Smooth muscle cell (in vitro differentiated cells): ENCODE measurements around the gene CASP12. TPM values are rescaled to one million over a fixed set of nuclear protein-coding genes. Genes with fewer than 3 reads are reported as not detected.

Experiments used
- DNase-seq: peaks from one replicate; lab custom pipeline; 2025; ENCODE audit not compliant: unreplicated experiment; lab: John Stamatoyannopoulos, UW
- H2AFZ ChIP-seq: fragments of 200-600 bp; sonication (generic); 2 replicates; pipeline ENCODE4 v1.6.0; 2016; ENCODE audit warnings: antibody characterized with exemption, low read depth, mild to moderate bottlenecking
- H3F3A ChIP-seq: fragments of 200-600 bp; sonication (generic); 2 replicates; pipeline ENCODE4 v1.6.0; 2017; ENCODE audit warnings: antibody characterized with exemption, low read depth
- H3K27ac ChIP-seq: fragments of 200-600 bp; sonication (generic); 2 replicates; pipeline ENCODE4 v1.5.1; 2016; ENCODE audit warnings: low read depth, mild to moderate bottlenecking
- H3K27me3 ChIP-seq: fragments of 200-600 bp; sonication (generic); 2 replicates; pipeline ENCODE4 v1.6.1; 2016; ENCODE audit warnings: low read depth, mild to moderate bottlenecking
- H3K36me3 ChIP-seq: fragments of 200-600 bp; sonication (generic); 2 replicates; pipeline ENCODE4 v1.5.1; 2016; ENCODE audit warnings: low read depth
- H3K4me1 ChIP-seq: fragments of 200-600 bp; sonication (generic); 2 replicates; pipeline ENCODE4 v1.5.1; 2016; ENCODE audit warnings: low read depth
- H3K4me2 ChIP-seq: fragments of 200-600 bp; sonication (generic); 2 replicates; pipeline ENCODE4 v1.6.0; 2016; ENCODE audit warnings: mild to moderate bottlenecking
- H3K4me3 ChIP-seq: fragments of 200-600 bp; sonication (generic); 2 replicates; pipeline ENCODE4 v1.5.1; 2016; ENCODE audit warnings: mild to moderate bottlenecking
- H3K79me2 ChIP-seq: fragments of 200-600 bp; sonication (generic); 2 replicates; pipeline ENCODE4 v1.6.0; 2016; ENCODE audit warnings: low read depth, mild to moderate bottlenecking
- H3K9ac ChIP-seq: fragments of 200-600 bp; sonication (generic); 2 replicates; pipeline ENCODE4 v1.6.0; 2016; ENCODE audit warnings: low read depth
- H3K9me3 ChIP-seq: fragments of 200-600 bp; sonication (generic); replicated peaks from 2 replicates; pipeline ENCODE4 v1.5.1; 2016; ENCODE audit warnings: low read depth
- H4K20me1 ChIP-seq: fragments of 200-600 bp; sonication (generic); 2 replicates; pipeline ENCODE4 v1.6.0; 2016; ENCODE audit warnings: low read depth
- WGBS: methylation state at CpG from one replicate; pipeline ENCODE4 v1.1.7; 2016; ENCODE audit warnings: low lambda C conversion rate; 5-methylcytosine and 5-hydroxymethylcytosine counted together
- polyA plus RNA-seq: library from polyadenylated mRNA; unstranded; fragments of >200 nt; fragmentation: Nextera tagmentation; extraction: Ambion mirVana; gene quantifications from 2 replicates; pipeline ENCODE4 v1.2.1, GENCODE V29; 2016
- total RNA-seq: library from RNA; depleted of rRNA; stranded (reverse); fragments of >200 nt; gene quantifications from 2 replicates; pipeline ENCODE4 v1.2.3, GENCODE V29; 2014
- TF ChIP-seq, protein P1 (sequence below): fragments of 200-600 bp; sonication (generic); IDR thresholded peaks from 2 replicates; pipeline ENCODE4 v1.5.1; 2017; ENCODE audit warnings: borderline replicate concordance, mild to moderate bottlenecking, antibody characterized with exemption; ENCODE audit not compliant: insufficient read depth, poor library complexity, severe bottlenecking

Gene CASP12
- total and polyA plus RNA-seq, 2 experiments from 2014 or later = 0.23 TPM; not detected in 1

DNA sequence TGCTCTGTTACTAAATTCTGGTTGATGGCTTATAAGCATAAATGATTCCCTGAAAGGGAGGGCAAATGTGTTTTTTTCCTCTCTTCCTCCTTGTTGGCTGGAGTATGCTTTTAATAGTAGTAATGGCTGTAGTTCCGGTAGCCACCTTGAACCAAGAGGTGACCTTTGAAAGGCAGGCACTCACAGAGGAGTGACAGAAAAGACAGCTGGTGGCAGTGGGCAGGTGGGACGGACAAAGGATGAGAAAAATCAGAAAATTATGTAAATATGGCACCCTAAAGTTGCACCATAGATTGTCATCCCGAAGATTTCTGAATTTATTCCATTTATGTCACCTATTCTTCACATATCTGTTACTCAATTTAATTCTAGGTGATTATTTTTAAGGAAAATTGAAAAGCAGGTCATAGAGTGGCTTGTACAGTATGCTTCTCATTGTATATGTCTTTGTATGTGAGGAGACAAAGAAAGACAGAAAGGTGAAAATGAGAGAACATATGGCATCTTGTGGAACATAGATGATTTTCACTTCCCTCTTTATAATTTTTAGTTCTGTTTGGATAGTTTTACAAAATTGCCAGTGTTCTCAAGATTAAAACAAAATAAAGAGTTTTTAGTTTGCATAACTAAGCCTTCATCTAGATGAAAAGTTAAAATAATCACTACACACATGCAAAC, 17.0 kb downstream of the CASP12 start:
- Histone ChIP-seq H3K4me1 (no peaks in the 10 kb centered on the region), H3K36me3 (no peaks in the 10 kb centered on the region), H3K27ac (no peak overlapping the region), H3K9ac (no peak overlapping the region), H3F3A (no peaks in the 10 kb centered on the region), H3K4me3 (no peak overlapping the region), H3K27me3 (no peaks in the 10 kb centered on the region), H3K79me2 (no peaks in the 10 kb centered on the region), H2AFZ (no peak overlapping the region), H3K9me3 (no peaks in the 10 kb centered on the region), H4K20me1 (no peaks in the 10 kb centered on the region), H3K4me2 (no peak overlapping the region)
- 55% methylated on average over 3 of the region's 3 CpGs for WGBS
- DNase-seq = no peak
- TF ChIP-seq, protein P1, sequence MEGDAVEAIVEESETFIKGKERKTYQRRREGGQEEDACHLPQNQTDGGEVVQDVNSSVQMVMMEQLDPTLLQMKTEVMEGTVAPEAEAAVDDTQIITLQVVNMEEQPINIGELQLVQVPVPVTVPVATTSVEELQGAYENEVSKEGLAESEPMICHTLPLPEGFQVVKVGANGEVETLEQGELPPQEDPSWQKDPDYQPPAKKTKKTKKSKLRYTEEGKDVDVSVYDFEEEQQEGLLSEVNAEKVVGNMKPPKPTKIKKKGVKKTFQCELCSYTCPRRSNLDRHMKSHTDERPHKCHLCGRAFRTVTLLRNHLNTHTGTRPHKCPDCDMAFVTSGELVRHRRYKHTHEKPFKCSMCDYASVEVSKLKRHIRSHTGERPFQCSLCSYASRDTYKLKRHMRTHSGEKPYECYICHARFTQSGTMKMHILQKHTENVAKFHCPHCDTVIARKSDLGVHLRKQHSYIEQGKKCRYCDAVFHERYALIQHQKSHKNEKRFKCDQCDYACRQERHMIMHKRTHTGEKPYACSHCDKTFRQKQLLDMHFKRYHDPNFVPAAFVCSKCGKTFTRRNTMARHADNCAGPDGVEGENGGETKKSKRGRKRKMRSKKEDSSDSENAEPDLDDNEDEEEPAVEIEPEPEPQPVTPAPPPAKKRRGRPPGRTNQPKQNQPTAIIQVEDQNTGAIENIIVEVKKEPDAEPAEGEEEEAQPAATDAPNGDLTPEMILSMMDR = no peak

DNA sequence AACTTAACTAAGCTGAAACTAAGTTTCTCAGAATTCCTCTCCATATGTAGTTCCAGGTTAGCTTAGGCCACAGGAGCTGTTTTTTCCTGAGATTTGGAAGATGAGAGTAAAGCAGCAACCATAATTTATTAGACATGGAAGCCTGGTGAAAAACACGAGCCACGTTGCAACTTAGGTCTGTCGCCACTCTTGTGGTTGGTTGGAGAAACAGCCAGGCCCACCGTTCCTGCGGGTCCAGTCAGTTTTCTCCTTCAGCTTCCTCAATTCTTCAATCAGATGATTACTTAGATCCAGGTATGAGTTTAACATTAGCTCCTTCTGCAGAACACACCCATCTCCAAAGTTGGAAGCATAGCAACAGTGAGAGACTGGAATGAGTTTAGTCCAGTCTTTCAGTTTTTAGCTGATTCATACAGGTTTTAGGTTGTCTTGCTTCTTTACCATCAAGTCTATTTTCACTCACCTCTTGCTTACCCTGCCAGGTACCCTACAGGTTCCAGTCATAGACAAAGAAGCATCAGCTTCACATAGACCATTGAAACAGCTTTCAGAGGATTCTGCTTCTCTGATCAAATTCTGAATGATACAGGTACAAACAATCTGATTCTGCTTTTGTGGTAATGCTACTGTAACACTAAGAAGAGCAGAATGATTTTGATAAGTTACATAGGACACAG, 18.6 kb downstream of the CASP12 start:
- no peak overlapping the region for H2AFZ ChIP-seq

GRCh38 chr11:104876861-104877431, 21.3 kb downstream of the CASP12 start:
- no peaks in the 10 kb centered on the region for H3K27me3 ChIP-seq
- WGBS = 92% methylated on average over 5 of the region's 5 CpGs
- no peaks in the 10 kb centered on the region for H3K79me2 ChIP-seq
- H3K27ac ChIP-seq = no peak overlapping the region
- H3K4me1 ChIP-seq = no peaks in the 10 kb centered on the region
- H3F3A ChIP-seq = no peaks in the 10 kb centered on the region
- H3K36me3 ChIP-seq = no peaks in the 10 kb centered on the region
- no peaks in the 10 kb centered on the region for H3K9me3 ChIP-seq
- no peak overlapping the region for H3K4me3 ChIP-seq
- H3K9ac ChIP-seq = no peak overlapping the region
- no peak overlapping the region for H3K4me2 ChIP-seq
- no peak for DNase-seq
- H2AFZ ChIP-seq = no peak overlapping the region
- H4K20me1 ChIP-seq = no peaks in the 10 kb centered on the region
- TF ChIP-seq, protein P1 = no peak

More for the DNA sequence above, 18.6 kb downstream of the CASP12 start:
- Histone ChIP-seq H3K27ac (no peak overlapping the region), H3F3A (no peaks in the 10 kb centered on the region), H3K4me3 (no peak overlapping the region), H3K4me1 (no peaks in the 10 kb centered on the region), H3K36me3 (no peaks in the 10 kb centered on the region), H3K9ac (no peak overlapping the region), H3K4me2 (no peak overlapping the region), H3K9me3 (no peaks in the 10 kb centered on the region), H4K20me1 (no peaks in the 10 kb centered on the region), H3K79me2 (no peaks in the 10 kb centered on the region), H3K27me3 (no peaks in the 10 kb centered on the region)
- WGBS = 98% methylated on average over 5 of the region's 5 CpGs
- TF ChIP-seq, protein P1 = no peak
- no peak for DNase-seq

DNA sequence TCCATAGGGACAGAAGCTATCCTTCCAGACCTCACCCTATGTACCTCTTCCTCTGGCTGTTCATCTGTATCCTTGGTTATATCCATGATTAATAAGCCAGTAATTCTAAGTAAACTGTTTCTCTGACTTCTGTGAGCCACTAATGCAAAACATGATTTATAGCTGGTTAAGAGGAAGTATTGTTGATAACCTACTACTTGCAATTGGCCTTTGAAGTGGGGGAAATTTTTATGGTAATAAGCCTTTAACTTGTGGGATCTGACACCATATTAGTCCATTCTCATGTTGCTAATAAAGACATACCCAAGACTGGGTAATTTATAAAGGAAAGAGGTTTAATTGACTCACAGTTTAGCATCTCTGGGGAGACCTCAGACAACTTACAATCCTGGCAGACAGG, 21.9 kb downstream of the CASP12 start:
- no peaks in the 10 kb centered on the region for H3F3A ChIP-seq
- H3K9ac ChIP-seq = no peak overlapping the region
- no peak overlapping the region for H2AFZ ChIP-seq
- no peak for DNase-seq
- H4K20me1 ChIP-seq = no peaks in the 10 kb centered on the region
- H3K4me1 ChIP-seq = no peaks in the 10 kb centered on the region
- H3K27ac ChIP-seq = no peak overlapping the region
- no peak overlapping the region for H3K4me2 ChIP-seq
- no peaks in the 10 kb centered on the region for H3K9me3 ChIP-seq
- H3K79me2 ChIP-seq = no peaks in the 10 kb centered on the region
- no peaks in the 10 kb centered on the region for H3K27me3 ChIP-seq
- H3K36me3 ChIP-seq = no peaks in the 10 kb centered on the region
- no peak overlapping the region for H3K4me3 ChIP-seq
- TF ChIP-seq, protein P1 = no peak
